CD4-positive, alpha-beta T cell treated with Interleukin-21 for 1 hour (primary cell): ENCODE measurements around the gene ZNF132.
"Not testable (repeated sequence)": the region's sequence is repeated elsewhere in the genome, so short reads cannot be mapped to it uniquely, and the experiment has no call there.

ENCODE experiments used
- DNase-seq: peaks from one replicate; pipeline ENCODE4 v3.0.0-alpha.2; 2020

Gene ZNF132

DNA sequence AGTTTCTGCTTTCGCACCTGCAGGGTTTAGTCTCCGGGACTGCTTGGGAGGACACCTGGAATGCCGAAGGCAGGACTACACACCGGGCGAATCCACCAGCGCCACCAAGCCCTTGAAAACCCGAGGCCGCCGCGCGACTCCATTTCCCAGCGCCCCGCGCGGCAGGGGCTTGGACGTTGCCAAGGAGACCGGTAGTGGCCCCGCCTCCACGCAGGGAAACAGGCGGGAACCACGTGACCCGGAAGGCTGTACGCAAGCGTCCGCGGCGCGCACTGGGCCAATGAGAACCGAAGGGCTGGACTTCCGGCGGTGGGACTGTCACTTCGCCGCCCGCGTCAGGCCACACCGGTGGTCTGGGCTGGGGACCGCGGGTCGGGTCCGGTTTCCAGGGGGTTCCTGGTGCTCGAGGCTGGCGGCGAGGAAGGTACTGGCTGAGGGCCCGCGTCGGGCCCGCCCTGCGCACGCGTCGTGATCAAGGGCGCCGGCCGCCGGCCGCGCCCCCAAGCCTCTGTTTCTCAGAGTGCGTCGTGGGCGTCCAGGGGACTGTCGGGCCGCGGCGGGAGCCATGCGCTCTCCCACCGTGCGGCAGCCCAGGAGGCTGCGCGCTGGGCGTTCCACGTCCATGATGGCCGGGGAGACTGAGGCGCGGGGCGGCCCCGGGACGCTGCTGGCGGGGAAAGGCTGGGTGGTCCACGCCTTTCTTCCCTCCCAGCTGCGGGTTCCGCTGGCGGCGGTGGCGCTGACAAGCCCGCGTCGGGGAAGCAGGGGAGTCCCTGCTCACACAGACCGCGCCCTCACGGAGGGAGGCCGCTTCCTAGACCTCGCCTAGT lies 27.0 kb upstream of the ZNF132 start, which contains the start of gene ZNF324:
ZNF324 (plus strand) TSS at position 321 of the 830 bp plus-strand sequence. CDS start 2,106 bp downstream, outside the sequence.
- peak; percentile 96 for DNase-seq

DNA sequence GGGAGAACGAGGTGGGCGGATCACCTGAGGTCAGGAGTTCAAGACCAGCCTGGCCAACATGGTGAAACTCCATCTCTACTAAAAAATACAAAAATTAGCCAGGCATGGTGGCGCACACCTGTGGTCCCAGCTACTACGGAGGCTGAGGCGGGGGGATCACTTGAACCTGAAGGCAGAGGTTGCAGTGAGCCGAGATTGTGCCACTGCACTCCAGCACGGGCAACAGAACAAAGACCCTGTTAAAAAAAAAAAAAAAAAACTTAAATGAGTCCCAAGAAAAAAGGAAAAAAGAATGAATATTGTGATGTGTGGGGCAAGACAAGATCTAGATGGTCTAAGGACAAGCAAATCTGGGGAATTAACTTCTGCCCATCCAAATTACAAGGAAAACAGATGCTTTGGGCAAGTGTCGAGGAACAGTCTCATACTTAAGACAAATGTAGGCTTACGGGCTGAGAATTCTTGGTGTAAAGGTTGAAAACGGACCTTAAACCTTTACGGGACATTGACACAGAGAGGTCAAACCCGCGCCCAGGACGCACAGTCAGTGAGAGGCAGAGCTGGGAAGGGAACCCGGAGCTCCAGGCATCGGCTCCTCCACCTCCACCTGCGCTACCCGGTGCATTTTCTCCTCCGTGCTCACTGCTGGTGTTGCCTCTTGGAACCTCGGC lies 26.3 kb upstream of the ZNF132 start:
- no peak for DNase-seq

DNA sequence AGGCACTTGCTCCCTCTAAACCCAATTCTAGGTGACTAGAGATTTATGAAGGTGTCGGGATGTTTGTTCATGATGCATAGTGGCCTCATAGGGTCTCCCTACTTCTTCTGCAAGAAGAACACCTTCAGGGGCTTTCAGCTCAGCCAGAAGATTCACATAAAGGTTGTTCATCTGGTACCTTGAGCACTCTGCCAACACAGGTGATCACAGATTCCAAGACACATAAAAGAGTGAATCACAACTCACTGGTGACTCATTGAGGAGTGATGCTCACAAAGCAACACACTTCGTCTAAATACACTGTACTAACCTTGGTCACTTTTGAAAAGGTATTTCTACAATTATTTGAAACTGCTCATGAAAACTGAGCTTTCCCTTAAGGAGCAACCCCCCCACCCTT lies 20.1 kb upstream of the ZNF132 start:
- no peak for DNase-seq

DNA sequence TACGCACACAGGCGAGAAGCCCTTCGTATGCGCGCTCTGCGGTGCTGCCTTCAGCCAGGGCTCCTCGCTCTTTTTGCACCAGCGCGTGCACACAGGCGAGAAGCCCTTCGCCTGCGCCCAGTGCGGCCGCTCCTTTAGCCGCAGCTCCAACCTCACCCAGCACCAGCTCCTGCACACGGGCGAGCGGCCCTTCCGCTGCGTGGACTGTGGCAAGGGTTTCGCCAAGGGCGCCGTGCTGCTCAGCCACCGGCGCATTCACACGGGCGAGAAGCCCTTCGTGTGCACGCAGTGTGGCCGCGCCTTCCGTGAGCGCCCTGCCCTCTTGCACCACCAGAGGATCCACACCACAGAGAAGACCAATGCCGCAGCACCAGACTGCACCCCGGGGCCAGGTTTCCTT lies 16.2 kb upstream of the ZNF132 start:
- no peak for DNase-seq

DNA sequence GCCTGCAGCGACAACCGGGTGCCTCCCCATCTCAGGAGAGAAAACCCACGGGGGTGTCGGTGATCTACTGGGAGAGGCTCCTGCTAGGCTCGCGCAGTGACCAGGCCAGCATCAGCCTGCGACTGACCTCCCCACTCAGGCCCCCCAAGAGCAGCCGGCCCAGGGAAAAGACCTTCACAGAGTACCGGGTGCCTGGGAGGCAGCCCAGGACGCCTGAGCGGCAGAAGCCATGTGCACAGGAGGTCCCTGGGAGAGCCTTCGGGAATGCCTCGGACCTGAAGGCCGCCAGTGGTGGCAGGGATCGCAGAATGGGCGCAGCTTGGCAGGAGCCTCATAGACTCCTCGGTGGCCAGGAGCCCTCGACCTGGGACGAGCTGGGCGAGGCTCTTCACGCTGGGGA lies 15.4 kb upstream of the ZNF132 start:
- no peak for DNase-seq

DNA sequence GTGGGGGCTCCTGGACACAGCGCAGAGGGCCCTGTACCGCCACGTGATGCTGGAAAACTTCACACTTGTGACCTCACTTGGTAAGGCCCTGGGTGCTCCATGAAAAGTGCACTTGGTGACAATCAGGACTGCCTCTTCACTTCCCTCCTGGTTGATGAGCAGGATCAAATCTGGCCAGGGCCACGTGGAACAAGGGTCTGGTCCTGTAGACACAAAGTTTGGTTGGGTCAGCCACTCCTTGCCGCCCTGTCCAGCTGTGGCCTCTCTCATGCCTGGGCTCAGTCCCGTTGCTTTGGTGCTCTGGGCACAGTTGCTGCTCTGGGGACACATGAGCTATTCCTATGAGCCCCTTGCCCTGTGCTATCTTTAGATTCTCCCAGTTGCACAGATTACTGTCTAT lies 13.8 kb upstream of the ZNF132 start:
- DNase-seq = no peak

DNA sequence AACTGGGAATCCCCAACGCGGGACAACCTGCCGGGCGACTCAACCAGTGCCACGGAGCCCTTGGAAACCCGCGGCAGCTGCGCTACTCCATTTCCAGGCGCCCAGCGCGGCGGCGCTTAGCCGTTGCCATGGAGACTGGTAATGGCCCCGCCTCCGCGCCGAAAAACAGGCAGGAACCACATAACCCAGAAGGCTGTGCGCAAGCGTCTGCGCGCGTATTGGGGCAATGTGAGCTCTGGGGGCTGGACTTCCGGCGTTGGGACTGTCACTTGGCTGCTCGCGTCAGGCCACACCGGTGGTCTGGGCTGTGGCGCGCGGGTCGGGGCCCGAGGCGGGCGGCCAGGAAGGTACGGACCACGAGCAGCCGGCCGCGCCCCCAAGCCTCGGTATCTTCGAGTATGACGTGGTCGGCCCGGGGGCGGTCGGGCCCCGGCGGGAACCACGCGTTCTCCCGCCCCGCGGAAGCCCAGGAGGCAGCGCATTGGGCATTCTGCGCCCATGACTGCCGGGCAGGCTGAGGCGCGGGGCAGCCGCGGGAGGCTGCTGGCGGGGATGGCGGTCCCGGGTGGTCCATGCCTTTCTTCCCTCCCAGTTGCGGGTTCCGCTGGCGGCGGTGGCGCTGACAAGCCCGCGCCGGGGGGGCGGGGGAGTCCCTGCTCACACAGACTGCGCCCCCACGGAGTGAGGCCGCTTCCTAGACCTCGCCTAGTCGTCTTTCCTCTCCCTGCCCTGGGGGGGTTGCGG lies 11.6 kb upstream of the ZNF132 start, which contains the start of gene ZNF324B:
ZNF324B (plus strand) TSS at position 265 of the 744 bp plus-strand sequence. CDS start 2,080 bp downstream, outside the sequence.
- DNase-seq = peak; percentile 97

DNA sequence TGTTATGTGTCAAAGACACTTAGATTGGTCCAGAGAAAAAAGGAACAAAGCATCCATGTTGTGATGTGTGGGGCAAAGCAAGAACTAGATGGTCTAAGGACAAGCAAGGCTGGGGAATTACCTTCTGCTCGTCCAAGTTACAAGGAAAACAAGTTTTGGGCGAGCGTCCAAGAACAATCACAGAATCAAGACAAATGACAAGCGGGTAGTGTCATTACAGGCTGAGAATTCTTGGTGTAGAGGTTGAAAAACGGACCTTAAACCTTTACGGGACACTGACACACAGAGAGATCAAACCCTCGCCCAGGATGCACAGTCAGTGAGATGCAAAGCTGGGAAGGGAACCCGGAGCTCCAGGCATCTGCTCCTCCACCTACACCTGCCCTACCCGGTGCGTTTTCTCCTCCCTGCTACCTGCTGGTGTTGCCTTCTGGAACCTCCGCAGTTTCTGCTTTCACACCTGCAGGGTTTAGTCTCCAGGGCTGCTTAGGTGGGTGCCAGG lies 11.0 kb upstream of the ZNF132 start:
- no peak for DNase-seq

DNA sequence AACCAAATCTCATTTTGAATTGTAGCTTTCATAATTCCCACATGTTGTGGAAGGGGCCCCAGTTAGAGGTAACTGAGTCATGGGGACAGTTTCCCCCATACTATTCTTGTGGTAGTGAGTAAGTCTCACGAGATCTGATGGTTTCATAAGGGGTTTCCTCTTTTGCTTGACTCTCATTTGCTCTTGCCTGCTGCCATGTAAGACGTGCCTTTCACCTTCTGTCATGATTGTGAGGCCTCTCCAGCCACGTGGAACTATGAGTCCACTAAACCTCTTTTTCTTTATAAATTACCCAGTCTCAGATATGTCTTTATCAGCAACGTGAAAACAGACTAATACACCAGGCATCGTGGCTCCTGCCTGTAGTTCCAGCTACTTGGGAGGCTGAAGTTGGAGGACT lies 10.0 kb upstream of the ZNF132 start:
- DNase-seq = not testable (repeated sequence)

DNA sequence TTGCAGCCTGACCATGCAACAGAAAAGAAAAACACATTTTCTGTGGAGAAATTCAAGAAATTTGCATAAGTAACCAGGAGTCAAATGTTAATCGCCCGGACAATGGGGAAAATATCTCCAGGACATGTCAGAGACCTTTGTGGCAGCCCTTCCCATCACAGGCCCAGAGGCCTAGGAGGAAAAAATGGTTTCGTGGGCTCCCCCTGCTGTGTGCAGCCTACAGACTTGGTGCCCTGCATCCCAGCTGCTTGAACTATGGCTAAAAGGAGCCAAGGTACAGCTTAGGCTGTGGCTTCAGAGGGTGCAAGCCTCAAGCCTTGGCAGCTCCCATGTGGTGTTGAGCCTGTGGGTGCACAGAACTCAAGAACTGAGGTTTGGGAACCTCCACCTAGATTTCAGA lies 8.9 kb upstream of the ZNF132 start:
- not testable (repeated sequence) for DNase-seq

DNA sequence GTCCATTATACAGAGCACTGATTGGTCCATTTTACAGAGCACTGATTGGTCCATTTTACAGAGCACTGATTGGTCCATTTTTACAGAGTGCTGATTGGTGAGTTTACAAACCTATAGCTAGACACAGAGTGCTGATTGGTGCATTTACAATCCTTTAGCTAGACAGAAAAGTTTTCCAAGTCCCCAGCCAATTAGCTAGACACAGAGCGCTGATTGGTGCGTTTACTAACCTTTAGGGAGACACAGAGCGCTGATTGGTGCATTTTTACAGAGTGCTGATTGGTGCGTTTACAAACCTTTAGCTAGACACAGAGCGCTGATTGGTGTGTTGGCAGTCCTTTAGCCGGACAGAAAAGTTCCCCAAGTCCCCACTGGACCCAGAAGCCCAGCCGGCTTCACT lies 3.0 kb upstream of the ZNF132 start:
- not testable (repeated sequence) for DNase-seq

DNA sequence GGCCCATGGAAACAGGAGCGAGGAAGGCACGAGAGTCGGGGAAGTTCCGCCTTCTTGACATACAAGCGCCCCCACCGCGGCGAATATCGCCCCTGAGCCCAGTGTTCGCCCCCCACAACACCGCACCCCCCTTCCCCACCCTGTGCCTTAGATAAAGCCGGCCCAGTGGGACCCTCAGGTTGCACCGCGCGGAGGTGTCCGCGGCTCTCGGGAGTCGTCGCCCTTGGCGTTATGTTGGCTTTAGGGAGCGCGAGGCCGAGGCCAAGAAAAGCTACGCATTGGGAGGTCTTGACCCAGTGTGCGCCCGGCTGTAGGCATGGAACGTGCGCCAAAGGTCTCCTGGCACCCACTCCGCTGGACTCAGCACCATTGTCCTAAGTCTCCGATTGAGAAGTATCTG lies 603 bp upstream of the ZNF132 start:
- DNase-seq = no peak

DNA sequence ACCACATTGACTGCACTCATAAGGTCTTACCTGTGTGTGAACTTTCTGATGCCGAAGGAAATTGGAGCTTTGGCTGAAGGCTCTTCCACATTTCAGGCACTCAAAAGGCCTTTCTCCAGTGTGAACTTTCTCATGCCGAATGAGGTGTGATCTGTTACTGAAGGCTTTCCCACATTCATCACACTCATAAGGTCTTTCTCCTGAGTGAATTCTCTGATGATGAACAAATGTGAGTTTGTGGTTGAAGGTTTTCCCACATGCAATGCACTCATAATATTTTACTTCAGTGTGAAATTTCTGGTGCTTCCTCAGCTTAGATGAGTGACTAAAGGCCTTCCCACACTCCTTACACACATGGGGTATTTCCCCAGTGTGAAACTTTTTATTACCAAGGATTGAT lies 5.7 kb downstream of the ZNF132 start:
- no peak for DNase-seq

DNA sequence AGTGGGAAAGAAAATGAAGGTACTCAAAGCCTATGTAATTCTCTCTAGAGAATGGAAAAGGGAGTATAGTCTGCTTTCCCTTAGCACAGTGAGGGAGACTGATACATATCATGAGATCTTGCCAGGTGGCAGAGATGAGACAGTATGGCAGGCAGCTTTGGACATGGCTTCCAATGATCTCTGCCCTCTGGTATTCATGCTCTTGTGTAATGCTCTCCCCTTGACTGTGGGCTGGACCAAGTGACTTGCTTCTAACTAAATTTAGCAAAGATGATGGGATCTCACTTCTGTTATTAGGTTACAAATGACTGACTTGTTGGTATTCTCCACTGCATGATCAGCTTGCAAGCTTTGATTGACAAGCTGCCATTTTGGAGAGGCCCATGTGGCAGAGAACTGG lies 10.2 kb downstream of the ZNF132 start:
- DNase-seq = no peak

DNA sequence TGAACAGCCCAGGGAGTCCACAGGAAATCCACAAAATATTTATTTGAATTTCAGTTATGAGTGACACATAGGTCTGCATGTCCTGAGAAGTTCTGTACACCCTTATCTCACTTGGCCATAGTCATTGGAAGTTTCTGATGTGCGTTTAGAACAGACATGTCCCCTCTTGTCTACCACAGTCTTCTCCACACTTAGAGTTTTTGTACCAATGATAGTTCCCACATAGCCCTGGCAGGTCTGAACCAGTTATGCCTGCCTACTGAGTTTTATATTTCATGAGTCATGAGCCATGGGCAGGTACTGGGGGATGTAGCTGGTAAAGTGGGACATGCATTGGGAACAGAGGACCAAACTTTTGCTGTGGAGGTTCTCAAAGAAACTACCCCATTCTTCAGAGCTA lies 11.3 kb downstream of the ZNF132 start:
- DNase-seq = no peak

DNA sequence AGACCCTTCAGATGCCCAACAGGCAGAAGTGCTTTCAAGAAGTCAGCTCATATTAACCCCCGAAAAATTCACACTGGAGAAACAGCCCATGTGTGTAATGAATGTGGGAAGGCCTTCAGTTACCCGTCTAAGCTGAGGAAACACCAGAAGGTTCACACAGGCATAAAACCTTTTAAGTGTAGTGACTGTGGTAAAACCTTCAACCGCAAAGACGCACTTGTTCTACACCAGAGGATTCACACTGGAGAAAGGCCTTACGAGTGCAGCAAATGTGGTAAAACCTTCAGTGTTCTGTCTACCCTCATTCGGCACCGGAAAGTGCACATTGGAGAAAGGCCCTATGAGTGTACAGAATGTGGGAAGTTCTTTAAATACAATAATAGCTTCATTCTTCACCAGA lies 22.9 kb downstream of the ZNF132 start:
- DNase-seq = no peak

DNA sequence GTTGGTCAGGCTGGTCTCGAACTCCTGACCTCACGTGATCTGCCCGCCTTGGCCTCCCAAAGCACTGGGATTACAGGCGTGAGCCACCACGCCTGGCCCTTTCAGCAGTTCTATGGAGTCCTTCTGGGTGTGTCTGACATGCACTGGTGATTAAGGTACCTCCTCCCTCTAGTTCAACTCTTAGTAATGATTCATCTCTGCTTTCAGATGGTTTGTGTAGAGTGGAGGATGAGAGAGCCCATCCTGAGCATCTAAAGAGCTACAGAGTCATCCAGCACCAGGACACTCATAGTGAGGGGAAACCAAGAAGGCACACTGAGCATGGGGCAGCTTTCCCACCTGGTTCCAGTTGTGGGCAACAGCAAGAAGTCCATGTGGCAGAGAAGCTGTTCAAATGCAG lies 23.3 kb downstream of the ZNF132 start:
- no peak for DNase-seq

DNA sequence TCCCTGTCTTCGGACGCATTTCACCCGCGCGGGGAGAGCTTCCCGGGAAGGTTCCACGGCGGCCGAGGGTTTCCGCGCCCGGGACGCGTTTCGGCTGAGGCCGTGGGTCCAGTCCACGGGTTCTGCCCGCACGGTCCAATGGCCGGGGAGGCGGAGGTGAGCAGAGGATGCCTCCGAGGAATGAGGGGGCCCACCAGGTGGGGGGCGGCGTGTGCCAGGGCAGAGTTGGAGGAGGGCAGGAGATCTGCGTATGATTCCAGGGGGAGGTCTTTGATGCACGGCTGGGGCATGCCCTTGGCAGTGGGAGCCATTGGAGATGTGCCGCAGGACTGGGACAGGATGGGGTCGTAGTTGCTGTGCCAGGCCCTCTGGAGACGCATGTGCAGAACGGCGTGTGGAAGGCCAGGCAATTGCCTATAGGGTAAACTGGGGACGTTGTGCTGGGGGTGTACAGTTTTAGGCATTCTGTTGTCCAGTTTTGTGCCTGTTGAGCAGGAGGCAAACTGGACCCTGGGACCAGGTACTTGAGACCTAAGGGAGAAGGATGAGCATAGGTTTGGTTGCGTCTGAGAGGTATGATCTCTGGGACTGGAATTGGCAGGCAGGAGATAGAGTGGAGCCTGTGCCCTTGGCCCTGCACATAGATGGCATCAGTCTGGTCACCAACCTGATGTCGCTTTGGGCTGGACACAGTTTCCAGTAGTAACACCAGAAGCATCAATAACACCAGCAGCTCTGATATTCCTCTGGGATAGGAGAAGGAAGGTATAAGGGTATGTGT lies 30.8 kb downstream of the ZNF132 start:
- DNase-seq = no peak

DNA sequence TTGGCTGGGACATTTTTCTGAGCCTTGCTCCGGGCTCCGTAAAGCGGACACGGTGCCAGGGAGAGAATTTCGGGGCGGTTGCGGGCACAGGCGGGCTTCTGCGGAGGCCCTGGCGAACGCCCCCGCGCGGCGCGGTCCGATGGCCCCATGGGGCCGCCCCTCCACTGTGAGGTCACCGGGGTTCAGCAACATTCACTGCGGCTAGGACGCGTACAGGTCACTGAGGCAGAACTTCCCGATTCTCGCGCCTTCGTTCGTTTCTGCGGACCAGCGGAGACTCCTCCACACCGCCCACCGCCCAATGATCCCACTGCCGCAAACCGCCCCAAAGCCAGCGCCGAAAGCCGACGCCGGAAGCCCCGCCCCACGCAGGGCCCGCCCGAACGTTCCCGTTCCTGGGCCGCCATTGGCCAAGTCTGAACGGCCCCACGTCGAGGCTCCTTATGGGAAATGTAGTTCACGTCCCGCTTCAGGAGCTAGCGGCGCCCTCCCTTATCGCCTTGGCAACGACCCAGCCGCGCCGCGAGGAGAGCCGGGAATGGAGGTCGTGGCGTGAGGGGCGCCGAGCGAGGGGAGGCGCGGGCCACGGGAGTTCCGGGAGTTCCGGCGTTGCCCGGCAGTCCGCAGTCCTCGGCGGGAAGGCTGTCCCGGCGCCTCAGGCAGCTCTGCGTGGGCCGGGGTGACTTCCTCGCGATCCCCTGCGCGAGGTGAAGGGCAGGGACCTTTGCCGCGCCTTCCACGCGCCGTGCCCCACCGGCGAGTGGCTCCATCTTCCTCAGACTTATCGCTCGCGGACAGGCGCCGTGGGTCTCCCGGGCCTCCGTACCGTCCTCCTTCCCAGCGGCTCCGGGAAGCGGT lies 31.6 kb downstream of the ZNF132 start, which contains the start of gene ZNF584:
ZNF584 (plus strand) TSS at position 498 of the 858 bp plus-strand sequence. CDS start 499 bp downstream, outside the sequence.
- DNase-seq = peak; percentile 95

DNA sequence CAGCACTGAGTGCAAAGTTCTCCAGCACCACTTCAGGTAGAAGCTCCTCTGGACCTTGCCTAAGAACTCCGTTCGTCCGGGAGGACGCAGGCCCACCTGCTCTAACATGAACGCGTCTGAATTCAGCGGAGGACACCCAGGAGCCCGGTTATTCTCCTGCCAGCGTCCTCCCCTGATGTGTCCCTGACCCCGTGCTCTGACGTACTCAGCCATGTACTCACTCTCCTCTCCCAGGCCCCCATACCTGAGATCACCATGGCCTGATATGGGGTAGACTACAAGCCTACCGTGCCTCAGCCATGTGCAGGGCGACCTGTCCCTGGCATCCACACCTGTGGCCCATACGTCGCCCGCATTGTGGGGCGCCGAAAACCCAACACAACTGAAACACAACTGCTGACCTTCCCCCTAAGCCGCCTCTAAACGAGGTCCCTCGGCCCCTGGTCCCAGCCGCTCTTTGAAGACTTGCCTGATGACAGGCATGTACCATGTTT lies 32.2 kb downstream of the ZNF132 start:
- DNase-seq = no peak
